ENCODE results near the gene KRT86.
"Not testable (repeated sequence)": the region's sequence is repeated elsewhere in the genome, so short reads cannot be mapped to it uniquely, and the experiment has no call there.

The KRT86 gene

DNA sequence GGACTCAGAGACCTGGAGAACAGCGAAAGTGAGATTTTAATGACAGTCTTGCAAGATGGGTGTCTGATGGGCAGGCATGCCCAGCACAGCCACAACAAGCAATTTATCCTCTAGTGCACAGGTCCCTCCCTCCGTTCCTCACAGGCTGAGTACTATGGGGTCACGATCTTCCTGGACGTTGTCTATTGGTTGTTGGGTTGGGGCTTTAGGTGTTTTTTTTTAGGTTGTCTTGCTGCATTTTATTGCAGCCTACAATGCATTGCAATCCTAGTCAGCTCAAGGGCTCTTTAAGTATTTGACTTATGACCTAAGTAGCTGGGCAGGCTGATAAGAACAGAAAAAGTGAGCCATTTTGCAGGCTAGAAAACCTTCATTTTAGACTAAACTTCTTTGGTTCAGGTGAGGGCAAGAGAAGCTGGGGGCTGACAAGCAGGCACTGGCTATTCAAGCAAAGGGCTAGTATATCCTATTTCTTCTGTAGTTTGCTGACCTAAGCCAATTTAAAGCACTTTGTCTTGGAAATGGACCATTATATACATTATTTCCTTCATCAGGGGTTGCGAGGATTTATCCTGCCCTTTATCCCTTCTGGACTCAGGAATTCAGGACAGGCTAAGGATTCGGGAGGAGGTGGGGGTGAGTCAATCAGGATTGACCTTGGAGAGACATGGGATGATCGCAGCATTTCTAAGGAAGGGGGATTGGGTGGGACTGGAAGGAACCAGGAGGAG, 35.4 kb upstream of the KRT86 start:
- no peak for DNase-seq

DNA sequence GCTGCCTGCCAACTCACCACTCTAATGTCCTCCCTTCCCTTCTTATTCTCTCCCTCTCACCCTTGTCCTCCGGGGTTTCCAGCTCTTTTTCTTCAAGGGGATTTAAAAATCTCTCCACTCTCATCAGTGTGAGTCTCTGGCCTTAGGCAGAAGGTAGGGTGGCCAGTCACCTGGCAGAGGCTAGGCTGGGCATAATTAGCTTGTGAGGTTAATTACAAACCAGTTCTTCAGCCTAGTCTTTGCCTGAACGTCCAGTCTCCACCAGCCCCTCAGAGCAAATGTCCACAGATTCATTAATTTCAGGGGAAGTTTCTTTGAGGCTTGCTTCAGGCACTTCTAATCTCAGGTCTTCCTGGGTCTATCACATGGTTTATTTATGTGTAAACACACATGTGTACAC, 34.7 kb upstream of the KRT86 start:
- no peak for DNase-seq

DNA sequence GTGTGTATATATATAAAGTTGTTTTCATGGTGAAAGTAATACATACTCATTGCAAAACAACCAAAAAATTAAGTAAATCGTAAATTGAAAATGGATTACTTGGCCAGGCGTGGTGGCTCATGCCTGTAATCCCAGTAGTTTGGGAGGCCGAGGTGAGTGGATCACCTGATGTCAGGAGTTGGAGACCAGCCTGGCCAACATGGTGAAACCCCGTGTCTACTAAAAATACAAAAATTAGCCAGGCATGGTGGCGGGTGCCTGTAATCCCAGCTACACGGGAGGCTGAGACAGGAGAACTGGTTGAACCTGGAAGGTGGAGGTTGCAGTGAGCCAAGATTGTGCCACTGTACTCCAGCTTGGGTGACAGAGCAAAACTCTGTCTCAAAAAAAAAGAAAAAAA, 34.2 kb upstream of the KRT86 start:
- not testable (repeated sequence) for DNase-seq

DNA sequence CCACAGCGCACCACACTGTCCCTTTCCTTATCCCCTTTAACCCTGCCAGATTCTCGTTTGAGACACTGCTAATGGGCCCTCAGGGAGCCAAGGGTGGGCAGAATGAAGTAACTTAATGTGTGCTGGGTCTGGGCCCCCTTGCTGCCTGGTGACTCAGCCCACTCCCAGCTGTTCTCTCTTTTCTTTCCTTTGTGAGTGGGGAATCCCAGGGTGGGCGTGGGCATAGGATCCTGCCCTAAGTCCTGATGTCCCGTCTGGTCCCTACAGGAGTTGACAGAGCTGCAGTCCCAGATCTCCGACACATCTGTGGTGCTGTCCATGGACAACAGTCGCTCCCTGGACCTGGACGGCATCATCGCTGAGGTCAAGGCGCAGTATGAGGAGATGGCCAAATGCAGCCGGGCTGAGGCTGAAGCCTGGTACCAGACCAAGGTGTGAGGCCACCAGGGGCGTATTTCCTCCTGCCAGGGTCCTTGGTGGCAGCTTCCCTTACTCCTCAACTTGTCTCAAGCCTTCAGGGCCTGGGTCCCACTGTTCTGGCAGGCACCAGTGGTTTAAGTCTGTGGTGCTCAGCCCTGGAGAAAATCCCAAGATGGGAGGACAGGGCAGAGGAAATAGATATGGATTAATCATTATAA, 33.1 kb upstream of the KRT86 start:
- DNase-seq = no peak

DNA sequence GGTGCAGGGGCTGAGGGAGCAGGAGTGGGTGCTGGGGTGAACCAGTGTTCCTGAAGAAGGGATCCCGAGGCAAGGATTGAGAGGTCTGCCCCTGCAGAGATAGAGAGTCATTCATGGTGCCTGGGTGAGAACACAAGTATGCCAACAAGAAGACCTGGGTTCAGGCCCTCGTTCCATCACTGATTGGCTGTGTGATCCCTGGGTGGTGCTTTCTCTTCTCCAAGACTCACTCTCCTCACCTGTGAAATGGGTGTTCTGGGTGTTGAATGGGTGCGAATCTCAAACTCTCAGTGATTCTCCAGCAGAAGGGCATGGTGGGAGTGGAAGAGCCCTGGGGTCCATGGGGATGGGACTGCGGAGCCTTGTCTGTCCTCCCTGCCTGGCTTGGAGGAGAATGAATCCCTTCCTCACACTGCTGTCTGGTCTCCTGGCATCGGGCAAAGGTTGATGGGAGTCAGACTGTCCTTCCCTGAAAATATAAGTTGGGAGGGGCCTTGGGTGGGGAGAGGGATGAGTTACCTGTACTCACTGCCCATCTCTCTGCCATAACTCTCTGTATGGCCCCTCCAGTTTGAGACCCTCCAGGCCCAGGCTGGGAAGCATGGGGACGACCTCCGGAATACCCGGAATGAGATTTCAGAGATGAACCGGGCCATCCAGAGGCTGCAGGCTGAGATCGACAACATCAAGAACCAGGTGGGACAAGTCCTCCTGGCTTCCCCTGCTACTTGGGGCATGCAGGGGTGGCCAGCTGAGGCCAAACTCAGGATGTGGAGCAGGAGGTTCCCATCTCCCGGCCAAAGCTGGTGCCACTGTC, 31.8 kb upstream of the KRT86 start:
- no peak for DNase-seq

DNA sequence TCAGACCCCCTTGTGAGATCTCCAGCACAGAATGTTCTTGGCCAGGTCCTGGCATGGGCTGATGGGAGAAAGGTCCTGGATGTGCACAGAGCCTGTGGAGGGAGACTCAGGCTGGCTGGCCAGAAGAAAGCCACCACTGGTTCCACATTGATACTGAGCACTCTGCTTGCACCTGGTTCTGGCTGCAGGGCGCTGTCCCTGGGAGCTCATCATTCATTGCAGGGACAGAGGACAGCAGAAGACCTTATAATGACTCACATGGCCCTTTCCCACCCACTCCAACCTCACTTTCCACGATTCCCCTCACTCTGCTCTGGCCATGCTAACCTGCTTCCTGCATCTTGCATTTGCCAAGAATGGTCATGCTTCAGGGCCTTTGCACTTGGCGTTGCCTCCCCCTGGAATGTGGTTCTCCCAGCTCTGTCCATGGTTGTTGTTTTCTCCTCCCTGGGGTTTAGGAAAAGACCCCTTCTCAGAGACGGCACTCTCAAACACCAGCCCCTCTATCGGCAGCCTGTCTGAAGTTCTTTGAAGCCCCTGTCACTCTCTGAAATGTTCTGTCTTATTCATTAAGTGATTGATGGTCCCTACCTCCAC, 31.1 kb upstream of the KRT86 start:
- DNase-seq = no peak

DNA sequence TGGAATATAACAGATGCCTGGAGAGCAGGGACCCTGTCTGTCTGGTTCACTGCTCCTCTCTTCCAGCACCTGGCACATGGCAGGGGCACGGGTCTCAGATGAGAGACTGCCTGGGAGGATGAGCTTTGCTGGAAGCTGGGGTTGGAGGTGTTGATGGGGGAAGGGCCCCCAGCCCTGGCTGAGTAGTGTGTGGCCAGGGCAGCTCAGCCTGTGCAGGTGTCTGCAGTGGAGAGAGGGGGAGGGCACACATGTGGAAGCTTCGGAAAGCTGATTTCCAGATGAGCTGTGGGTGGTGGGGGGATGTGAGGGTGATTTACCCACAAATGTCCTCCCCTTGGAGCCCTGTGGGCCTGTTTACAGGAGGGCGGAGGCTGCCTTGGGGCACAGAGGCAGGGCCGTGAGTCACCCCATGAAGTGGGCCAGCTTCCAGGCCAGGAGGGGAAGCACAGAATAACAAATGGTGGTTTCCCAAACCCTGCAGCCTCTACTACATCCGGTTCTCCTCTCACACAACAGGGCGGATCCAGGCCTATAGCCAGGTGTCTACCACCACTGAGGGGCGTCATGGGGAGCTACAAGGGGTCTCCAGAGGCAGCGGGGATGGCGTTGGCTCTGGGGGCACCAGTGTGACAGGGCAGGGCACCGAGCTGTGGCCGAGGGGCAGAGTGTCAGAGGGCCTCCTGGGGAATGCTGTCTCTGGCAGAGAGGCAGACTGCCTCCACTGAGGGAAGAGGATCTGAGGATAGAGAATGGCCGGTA, 30.4 kb upstream of the KRT86 start:
- DNase-seq = peak; percentile 46

DNA sequence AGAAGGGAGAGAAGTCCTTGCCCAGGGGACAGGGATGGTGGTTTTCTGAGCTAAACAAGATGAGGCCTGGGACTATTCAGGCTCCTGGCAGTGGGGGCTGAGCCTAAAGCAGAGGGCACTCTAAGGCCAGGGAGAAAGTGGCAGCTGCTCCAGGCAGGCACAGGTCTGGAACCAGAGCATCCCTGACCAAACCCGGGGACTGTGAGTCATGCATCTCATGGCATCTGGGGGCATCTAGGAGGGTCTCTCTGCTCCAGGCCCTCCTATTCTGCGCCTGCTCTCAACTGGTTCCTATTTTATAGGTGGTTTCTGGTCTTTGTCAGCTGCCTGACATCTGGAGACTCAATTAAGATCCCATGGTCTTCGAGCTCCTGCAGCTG, 29.8 kb upstream of the KRT86 start:
- no peak for DNase-seq

DNA sequence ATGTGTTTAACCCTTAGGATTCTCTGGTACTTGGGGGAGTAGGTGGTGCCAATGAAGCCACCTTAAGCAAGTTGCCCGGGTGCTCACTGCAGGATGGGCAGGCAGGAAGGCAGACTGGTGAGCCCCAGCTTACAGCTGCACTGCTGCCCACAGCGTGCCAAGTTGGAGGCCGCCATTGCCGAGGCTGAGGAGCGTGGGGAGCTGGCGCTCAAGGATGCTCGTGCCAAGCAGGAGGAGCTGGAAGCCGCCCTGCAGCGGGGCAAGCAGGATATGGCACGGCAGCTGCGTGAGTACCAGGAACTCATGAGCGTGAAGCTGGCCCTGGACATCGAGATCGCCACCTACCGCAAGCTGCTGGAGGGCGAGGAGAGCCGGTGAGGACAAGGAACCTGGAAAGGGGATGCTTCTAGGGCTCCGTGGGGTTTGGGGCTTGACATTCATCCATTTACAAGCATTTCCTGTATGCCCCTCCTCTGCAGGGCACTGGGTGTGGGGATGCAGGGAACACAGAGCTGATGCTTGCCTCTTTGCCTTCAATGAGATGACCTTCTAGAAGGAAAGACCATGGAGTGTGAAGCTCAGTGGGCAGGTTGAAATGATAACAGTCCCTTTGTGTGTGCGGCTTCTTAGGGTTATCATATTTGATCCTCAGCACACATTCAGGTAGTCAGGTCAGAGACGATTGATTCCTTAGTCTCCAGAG, 29.0 kb upstream of the KRT86 start:
- no peak for DNase-seq

DNA sequence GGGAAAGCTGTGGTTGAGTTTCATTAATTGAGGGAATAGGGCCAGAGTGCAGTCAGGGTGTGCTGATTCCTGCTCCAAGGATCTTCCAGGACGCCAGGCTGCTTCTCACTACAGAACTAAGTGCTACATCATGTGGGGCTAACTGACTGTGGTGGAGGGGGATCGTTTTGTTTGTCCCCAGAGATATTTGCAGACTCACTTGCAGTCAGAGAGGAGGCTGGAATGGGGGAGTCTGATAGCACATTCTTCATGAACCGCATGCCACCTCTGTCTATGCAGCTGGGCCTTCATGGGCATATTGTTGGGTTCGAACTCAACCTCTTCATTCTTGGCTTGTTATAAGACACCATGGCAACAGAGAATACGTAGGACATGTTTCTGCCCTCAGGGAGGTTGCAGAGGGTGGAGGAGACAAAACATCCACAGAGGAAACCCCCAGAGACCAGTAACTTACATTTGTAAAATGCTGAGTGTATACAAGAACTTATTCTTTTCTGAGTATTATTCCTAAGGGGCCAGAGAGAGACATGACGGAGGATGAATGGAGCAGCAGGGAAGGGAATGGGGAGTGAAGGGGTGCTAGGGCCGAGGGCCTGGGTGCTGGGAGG, 28.4 kb upstream of the KRT86 start:
- no peak for DNase-seq

DNA sequence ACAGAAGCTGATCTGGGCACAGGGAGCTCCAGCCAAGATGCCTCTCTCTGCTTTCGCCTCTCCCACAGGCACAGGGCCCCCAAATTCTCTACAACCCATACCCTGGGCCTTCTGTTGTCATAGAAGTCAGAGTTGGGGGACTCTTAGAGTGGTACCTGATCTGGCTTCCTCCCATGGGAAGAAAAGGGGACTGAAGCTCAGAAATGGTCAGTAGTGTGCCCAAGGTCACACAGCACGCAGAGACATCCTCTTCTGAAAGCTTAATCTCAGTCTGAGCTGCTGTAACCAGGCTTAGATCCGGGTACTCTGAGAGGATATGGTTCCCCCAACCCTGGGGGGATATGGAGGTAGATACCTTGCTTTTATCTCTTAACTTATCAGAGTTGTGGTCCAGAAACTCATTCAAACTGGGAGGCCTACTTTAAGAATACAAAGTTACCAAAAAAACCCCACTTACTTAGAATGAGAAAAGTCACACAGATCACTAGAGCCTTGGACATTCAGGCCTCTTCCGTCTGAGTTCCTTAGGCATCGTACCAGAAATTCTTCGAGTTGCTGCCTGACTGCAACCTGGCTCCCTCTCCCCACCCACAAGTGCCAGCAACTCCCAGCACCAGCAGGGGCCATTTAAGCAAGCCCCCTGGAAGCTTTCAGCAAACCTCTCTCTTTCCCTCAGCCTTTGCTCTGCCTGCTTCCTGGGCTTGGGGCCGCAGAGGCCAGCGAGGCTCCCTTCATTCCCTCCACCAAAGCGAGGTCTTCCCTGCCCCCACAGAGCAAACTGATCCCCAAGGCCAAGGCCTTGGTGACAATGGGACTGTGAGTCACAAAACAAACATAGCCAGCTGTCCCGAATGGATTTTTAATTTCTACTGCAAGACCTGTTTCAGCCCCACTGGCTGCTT, 27.5 kb upstream of the KRT86 start:
- DNase-seq = no peak

DNA sequence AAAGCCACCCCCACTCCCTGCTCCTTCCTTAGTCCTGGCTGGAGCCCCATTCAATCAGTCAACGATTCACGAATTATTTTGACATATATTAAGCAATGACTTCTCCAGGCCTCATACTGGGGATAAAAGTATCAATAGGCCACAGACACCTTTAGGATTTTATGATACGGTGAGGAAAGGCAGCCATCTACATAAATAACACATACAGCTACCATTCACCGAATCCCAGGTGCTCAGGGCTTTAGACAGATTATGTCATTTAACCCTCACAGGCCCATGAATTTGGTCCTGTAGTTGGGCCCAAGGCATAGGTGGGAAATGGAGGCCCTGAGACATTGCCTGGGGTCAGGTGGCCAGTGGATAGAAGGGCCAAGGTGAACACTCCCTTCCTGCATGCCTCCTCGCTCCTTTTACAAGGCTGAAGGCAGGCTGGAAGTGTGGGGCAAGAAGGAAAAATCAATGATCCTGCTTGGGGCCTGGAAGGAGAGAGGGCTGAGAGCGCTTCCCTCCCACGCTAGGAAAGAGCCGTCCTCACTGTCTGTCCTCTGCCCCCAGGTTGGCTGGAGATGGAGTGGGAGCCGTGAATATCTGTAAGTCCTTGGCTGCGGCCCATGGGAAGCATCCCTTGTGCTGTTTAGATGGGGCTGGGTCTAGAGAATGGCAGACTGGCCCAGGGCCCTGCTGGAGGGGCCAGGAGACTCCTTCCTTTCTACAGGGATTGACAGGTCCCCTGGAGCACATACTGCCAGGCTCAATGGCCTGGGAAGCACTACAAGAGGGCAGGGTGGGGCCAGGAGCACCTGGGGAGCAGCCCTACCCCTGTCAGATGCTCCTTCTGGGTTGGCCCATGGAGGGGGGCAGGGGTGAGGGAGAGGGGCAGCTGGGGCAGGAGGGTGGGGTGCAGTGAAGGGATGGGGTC, 26.6 kb upstream of the KRT86 start:
- no peak for DNase-seq

DNA sequence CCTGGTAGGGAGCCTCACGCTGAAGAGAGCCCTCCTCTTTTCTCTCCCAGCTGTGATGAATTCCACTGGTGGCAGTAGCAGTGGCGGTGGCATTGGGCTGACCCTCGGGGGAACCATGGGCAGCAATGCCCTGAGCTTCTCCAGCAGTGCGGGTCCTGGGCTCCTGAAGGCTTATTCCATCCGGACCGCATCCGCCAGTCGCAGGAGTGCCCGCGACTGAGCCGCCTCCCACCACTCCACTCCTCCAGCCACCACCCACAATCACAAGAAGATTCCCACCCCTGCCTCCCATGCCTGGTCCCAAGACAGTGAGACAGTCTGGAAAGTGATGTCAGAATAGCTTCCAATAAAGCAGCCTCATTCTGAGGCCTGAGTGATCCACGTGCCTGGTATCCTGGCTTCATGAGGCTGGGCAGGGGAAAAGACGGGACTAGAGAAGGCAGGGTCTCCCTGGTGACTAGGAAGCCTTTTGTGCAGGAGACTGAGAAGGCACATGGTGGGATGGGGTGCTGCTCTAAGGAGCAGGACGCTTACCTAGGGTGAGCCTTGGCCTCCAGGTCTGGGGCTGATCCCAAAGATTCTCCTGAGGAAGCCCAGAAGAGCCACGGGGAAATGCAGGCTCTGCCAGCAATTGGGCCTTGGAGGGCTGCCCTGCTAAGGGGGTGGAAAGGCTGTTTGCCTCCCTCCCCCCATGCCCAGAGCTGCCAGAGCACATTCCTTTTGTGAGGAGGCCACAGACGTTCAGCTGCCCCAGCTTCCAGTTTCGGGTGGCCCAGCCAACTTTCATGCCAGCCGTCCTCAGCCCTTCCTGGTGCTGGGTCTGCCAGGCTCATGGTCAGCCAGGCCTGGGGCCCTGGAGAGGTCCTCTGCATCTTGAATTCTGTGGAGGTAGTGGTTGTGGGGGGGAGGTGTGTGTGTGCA, 25.6 kb upstream of the KRT86 start:
- no peak for DNase-seq

DNA sequence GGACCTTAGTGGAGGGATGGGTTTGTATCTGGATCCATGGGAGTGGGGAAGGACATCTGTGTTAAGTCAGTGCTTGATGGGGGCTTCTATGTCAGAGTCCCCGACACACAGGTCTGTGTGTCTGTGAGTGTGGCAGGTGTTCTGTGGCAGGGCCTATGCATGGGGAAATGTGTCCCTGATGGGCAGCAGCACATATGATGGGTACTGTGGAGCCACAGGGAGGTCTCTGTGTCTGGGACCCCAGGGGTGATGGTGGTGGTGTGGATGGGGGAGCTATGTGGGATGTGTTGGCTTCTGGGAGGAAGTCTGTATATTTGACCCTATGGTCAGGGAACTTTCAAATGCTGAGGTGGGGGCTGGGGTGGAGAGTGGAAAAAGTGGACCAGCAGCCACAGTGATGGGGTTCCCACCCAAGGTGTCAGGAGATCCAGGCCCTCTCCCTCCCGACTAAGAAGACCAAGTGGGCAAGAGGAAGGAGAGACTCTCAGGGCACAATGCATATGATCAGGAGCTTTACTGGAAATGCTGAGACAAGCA, 24.9 kb upstream of the KRT86 start:
- no peak for DNase-seq

DNA sequence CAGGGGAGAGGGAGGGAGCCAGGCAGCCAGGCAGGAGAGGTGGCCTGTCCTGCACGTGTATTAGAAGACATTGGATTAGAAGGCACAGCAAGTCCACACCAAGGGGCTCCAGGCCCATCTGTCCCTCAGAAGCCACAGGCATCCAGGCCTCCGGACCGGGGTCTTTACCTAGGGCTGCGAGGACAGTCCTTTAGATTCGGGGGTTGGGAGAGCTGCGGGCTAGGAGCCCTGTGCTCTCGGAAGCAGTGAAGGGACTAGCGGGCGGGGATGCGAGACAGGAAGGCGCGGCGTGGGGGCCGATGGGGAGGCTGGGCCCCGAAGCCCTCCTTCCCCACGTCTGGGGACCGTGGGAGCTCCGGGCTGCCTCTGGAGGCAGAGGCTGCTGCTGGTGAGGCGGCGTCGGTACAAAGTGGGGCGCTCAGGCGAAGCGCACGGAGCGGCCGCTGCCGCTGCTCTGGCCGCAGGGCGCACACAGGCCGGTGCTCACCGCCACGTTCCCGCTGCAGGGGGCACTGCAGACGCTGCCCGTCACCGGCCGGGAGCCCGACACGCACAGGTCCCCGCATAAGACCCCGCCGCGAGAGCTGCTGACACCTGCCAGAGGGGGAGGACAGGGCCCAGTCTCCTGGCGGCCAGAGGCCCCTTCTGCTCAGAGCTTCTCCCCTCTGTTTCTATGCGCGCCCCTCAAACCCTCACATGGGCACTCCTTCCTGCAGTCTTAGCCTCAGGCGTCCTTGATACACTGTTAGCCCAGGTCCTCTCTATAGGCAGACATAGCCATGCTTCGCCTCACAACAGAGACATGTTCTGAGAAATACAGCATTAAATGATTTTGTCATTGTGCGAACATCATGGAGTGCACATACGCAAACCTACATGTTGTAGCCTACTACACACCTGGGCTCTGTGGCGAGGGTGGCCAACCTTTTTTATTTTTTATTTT, 24.1 kb upstream of the KRT86 start:
- no peak for DNase-seq

DNA sequence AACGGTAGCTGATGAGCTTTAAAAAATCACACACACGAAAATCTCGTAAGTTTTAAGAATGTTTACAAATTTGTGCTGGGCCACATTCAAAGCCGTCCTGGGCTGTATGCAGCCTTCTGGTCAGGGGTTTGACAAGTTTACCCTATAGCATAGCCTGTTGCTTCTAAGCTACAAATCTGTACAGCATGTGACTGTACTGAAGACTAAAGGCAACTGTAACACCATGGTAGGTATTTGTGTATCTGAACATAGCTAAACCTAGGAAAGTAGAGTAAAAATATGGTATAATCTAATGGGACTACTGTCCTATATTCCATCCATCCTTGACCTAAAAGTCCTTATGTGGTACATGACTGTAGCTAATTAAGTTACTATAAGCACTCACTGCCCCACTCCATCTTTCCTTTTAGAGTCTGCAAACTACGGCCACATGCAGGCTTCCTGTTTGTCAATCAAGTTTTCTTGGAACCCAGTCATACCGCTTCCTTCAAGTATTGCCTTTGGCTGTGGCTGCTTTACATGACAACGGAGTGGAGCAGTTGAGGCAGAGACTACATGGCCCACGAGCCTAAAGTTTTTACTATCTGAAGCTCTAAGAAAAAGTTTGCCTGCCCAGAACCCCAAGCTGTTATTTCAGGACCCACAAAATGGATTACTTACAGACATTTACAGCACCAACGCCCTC, 22.9 kb upstream of the KRT86 start:
- no peak for DNase-seq
